Measurements from ENCODE around the gene CBLIF. TPM values are rescaled to one million over a fixed set of nuclear protein-coding genes. Genes with fewer than 3 reads are reported as not detected.

The CBLIF gene
- total and polyA plus RNA-seq, 12 donors = 0.06 TPM; not detected in 11

- intact Hi-C loops (cut with DNase I) = no loop called here
- WGBS, 4 donors = 52 to 75% (median 72%) methylated on average over 3 of the region's 3 CpGs
- Histone ChIP-seq H3K4me1 (replicated peaks in 1 of 2) (no peaks in the 10 kb centered on the region), H3K4me3 (no peak overlapping the region), H3K9me3 (replicated peaks in 1 of 3) (no peaks in the 10 kb centered on the region), H3K27me3 (no peaks in the 10 kb centered on the region), H3K36me3 (replicated peaks in 1 of 2) (no peaks in the 10 kb centered on the region), H3K27ac (no peak overlapping the region)
- TF ChIP-seq POLR2A (IDR thresholded peaks at IDR 0.05) = no peak
- TF ChIP-seq CTCF (IDR thresholded peaks at IDR 0.05) = no peak
- no peak for DNase-seq
These were observed 2.3 kb upstream of the CBLIF start for GRCh38 chr11:59847626-59848025.

GRCh38 chr11:59846556-59846955 lies 1.3 kb upstream of the CBLIF start:
- H3K27ac ChIP-seq = no peak overlapping the region
- H3K4me1 ChIP-seq (replicated peaks in 1 of 2) = no peaks in the 10 kb centered on the region
- WGBS, 4 donors = 54 to 65% (median 61%) methylated on average over 5 of the region's 5 CpGs
- DNase-seq = no peak
- no peak overlapping the region for H3K4me3 ChIP-seq
- H3K9me3 ChIP-seq (replicated peaks in 1 of 3) = no peaks in the 10 kb centered on the region
- no peaks in the 10 kb centered on the region for H3K36me3 ChIP-seq (replicated peaks in 1 of 2)
- no peaks in the 10 kb centered on the region for H3K27me3 ChIP-seq
- intact Hi-C loops (cut with DNase I) = no loop called here
- no peak for TF ChIP-seq POLR2A (IDR thresholded peaks at IDR 0.05)

GRCh38 chr11:59842316-59842715 lies 3.0 kb downstream of the CBLIF start:
- intact Hi-C loops (cut with DNase I) = no loop called here
- H3K27ac ChIP-seq = no peak overlapping the region
- WGBS, 4 donors = 59 to 72% (median 61%) methylated on average over 9 to 12 of the region's 12 CpGs
- TF ChIP-seq POLR2A (IDR thresholded peaks at IDR 0.05) = no peak
- no peak for TF ChIP-seq CTCF (IDR thresholded peaks at IDR 0.05)
- H3K4me1 ChIP-seq (replicated peaks in 1 of 2) = no peaks in the 10 kb centered on the region
- H3K9me3 ChIP-seq (replicated peaks in 1 of 3) = no peaks in the 10 kb centered on the region
- no peak overlapping the region for H3K4me3 ChIP-seq
- DNase-seq = peak in 1 of 7 donors; percentile 16
- H3K36me3 ChIP-seq (replicated peaks in 1 of 2) = no peaks in the 10 kb centered on the region
- no peaks in the 10 kb centered on the region for H3K27me3 ChIP-seq

GRCh38 chr11:59841514-59841913 lies 3.8 kb downstream of the CBLIF start:
- WGBS, 4 donors = 81 to 91% (median 88%) methylated on average over 2 of the region's 2 CpGs
- no peaks in the 10 kb centered on the region for H3K4me1 ChIP-seq (replicated peaks in 1 of 2)

More at GRCh38 chr11:59841514-59841913, 3.8 kb downstream of the CBLIF start:
- Histone ChIP-seq H3K36me3 (replicated peaks in 1 of 2) (no peaks in the 10 kb centered on the region), H3K4me3 (no peak overlapping the region), H3K27me3 (no peaks in the 10 kb centered on the region), H3K9me3 (replicated peaks in 1 of 3) (no peaks in the 10 kb centered on the region), H3K27ac (no peak overlapping the region)
- no peak for DNase-seq
- intact Hi-C loops (cut with DNase I) = no loop called here
- TF ChIP-seq POLR2A (IDR thresholded peaks at IDR 0.05) (no peak), CTCF (IDR thresholded peaks at IDR 0.05) (no peak)

Data from adrenal gland (tissue), 12 donors.